Stomach smooth muscle (tissue), 2 donors: Measurements from ENCODE around the gene ECEL1.

ENCODE experiments used
- H3K27ac ChIP-seq: one replicate; pipeline ENCODE4 v1.7.0; 2013; ENCODE audit warnings: mild to moderate bottlenecking, low read length, inconsistent platforms
- H3K27me3 ChIP-seq, 2 donors: one replicate each; pipeline ENCODE4 v1.7.0; 2013; ENCODE audit warnings: low read length in 2 of 2; ENCODE audit not compliant: insufficient read depth in 2 of 2, control insufficient read depth in 1 of 2
- H3K36me3 ChIP-seq, 2 donors: one replicate each; pipeline ENCODE4 v1.7.0; 2013; ENCODE audit warnings: low read length in 2 of 2; ENCODE audit not compliant: control insufficient read depth in 2 of 2, insufficient read depth in 2 of 2
- H3K4me1 ChIP-seq: one replicate; pipeline ENCODE4 v1.7.0; 2013; ENCODE audit warnings: low read length; ENCODE audit not compliant: control insufficient read depth, insufficient read depth
- H3K4me3 ChIP-seq, 2 donors: one replicate each; pipeline ENCODE4 v1.7.0; 2013; ENCODE audit warnings: low read length in 2 of 2
- H3K9ac ChIP-seq, 2 donors: one replicate each; pipeline ENCODE4 v1.7.0; 2013; ENCODE audit warnings: low read length in 2 of 2, mild to moderate bottlenecking in 1 of 2
- H3K9me3 ChIP-seq, 2 donors: one replicate each; pipeline ENCODE4 v1.7.0; 2013; ENCODE audit warnings: low read length in 2 of 2; ENCODE audit not compliant: control insufficient read depth in 2 of 2
- donor health status: healthy.
- donor health status: Pancreatic carcinoma.

Gene ECEL1

GRCh38 chr2:232489516-232490220 is 2.0 kb upstream of the ECEL1 start:
- Histone ChIP-seq H3K9me3 (no peaks in the 10 kb centered on the region), H3K27me3 (peaks cover 22 to 42% of the 10 kb centered on the region in 2 donors), H3K27ac (no peak overlapping the region), H3K9ac (no peak overlapping the region), H3K36me3 (no peaks in the 10 kb centered on the region), H3K4me3 (no peak overlapping the region), H3K4me1 (peaks cover 15% of the 10 kb centered on the region)

- no peak overlapping the region for H3K27ac ChIP-seq
- no peak overlapping the region for H3K9ac ChIP-seq
- H3K36me3 ChIP-seq: no peaks in the 10 kb centered on the region
- H3K4me3 ChIP-seq: no peak overlapping the region
- H3K4me1 ChIP-seq: peaks cover 15% of the 10 kb centered on the region
- H3K9me3 ChIP-seq: no peaks in the 10 kb centered on the region
- H3K27me3 ChIP-seq: peaks cover 29 to 51% of the 10 kb centered on the region in 2 donors
These were observed 1.2 kb upstream of the ECEL1 start for GRCh38 chr2:232488721-232489300.

- peaks cover 32 to 57% of the 10 kb centered on the region in 2 donors for H3K27me3 ChIP-seq
- H3K4me3 ChIP-seq: no peak overlapping the region
- H3K9ac ChIP-seq: no peak overlapping the region
These were observed 570 bp upstream of the ECEL1 start for GRCh38 chr2:232488097-232488711.

GRCh38 chr2:232486558-232487384 is 863 bp downstream of the ECEL1 start:
- Histone ChIP-seq H3K27ac (no peak overlapping the region), H3K9ac (no peak overlapping the region), H3K4me1 (peaks cover 15% of the 10 kb centered on the region), H3K4me3 (no peak overlapping the region), H3K9me3 (no peaks in the 10 kb centered on the region), H3K36me3 (no peaks in the 10 kb centered on the region), H3K27me3 (peaks cover 32 to 58% of the 10 kb centered on the region in 2 donors)

More at GRCh38 chr2:232488097-232488711, 570 bp upstream of the ECEL1 start:
- Histone ChIP-seq H3K27ac (no peak overlapping the region), H3K4me1 (peaks cover 15% of the 10 kb centered on the region), H3K36me3 (no peaks in the 10 kb centered on the region), H3K9me3 (no peaks in the 10 kb centered on the region)

GRCh38 chr2:232485757-232486557 is 1.7 kb downstream of the ECEL1 start:
- Histone ChIP-seq H3K9me3 (no peaks in the 10 kb centered on the region), H3K27ac (no peak overlapping the region), H3K9ac (no peak overlapping the region), H3K27me3 (peaks cover 34 to 55% of the 10 kb centered on the region in 2 donors), H3K36me3 (no peaks in the 10 kb centered on the region), H3K4me1 (peaks cover 15% of the 10 kb centered on the region), H3K4me3 (no peak overlapping the region)

GRCh38 chr2:232485348-232485756 is 2.3 kb downstream of the ECEL1 start:
- Histone ChIP-seq H3K27me3 (peaks cover 35 to 52% of the 10 kb centered on the region in 2 donors), H3K4me3 (no peak overlapping the region), H3K4me1 (peaks cover 15% of the 10 kb centered on the region), H3K27ac (no peak overlapping the region), H3K9me3 (no peaks in the 10 kb centered on the region), H3K36me3 (no peaks in the 10 kb centered on the region), H3K9ac (no peak overlapping the region)

GRCh38 chr2:232484628-232485347 is 2.8 kb downstream of the ECEL1 start:
- H3K4me1 ChIP-seq: peaks cover 15% of the 10 kb centered on the region
- peaks cover 34 to 52% of the 10 kb centered on the region in 2 donors for H3K27me3 ChIP-seq
- H3K27ac ChIP-seq: no peak overlapping the region
- H3K9me3 ChIP-seq: no peaks in the 10 kb centered on the region
- H3K9ac ChIP-seq: no peak overlapping the region
- no peak overlapping the region for H3K4me3 ChIP-seq
- H3K36me3 ChIP-seq: no peaks in the 10 kb centered on the region

- H3K9ac ChIP-seq: no peak overlapping the region
- peaks cover 15% of the 10 kb centered on the region for H3K4me1 ChIP-seq
- peaks cover 29 to 52% of the 10 kb centered on the region in 2 donors for H3K27me3 ChIP-seq
- no peaks in the 10 kb centered on the region for H3K36me3 ChIP-seq
- no peak overlapping the region for H3K27ac ChIP-seq
- H3K4me3 ChIP-seq: no peak overlapping the region
- H3K9me3 ChIP-seq: no peaks in the 10 kb centered on the region
These were observed 3.6 kb downstream of the ECEL1 start for GRCh38 chr2:232483923-232484627.

GRCh38 chr2:232483311-232483922 is 4.2 kb downstream of the ECEL1 start:
- no peak overlapping the region for H3K4me3 ChIP-seq
- peaks cover 25 to 51% of the 10 kb centered on the region in 2 donors for H3K27me3 ChIP-seq
- H3K9ac ChIP-seq: no peak overlapping the region
- peaks cover 15% of the 10 kb centered on the region for H3K4me1 ChIP-seq
- H3K9me3 ChIP-seq: no peaks in the 10 kb centered on the region
- H3K27ac ChIP-seq: no peak overlapping the region
- H3K36me3 ChIP-seq: no peaks in the 10 kb centered on the region
